ENCODE results near the gene TSPAN10. TPM values are rescaled to one million over a fixed set of nuclear protein-coding genes. Genes with fewer than 3 reads are reported as not detected.
"Not testable (repeated sequence)": the region's sequence is repeated elsewhere in the genome, so short reads cannot be mapped to it uniquely, and the experiment has no call there.

The TSPAN10 gene
- total RNA-seq, 1 donor from 2014 or later = 0.29 TPM

DNA sequence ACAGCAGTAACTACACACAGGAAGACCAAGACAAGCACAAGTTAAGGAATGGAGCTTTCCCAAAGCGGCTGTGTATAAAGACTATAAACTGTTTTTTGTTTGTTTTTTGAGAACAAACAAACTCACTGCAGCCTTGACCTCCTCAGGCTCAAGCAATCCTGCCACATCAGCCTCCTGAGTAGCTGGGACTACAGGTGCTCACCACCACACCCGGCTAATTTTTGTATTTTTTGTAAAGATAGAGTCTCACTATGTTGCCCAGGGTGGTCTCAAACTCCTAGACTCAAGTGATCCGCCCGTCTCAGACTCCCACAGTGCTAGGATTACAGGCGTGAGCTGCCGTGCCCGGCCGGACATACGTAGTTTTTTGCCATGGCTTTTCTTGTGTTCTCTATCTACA lies 23.4 kb downstream of the TSPAN10 start:
- DNase-seq (ENCODE audit: low spot score) = no peak

DNA sequence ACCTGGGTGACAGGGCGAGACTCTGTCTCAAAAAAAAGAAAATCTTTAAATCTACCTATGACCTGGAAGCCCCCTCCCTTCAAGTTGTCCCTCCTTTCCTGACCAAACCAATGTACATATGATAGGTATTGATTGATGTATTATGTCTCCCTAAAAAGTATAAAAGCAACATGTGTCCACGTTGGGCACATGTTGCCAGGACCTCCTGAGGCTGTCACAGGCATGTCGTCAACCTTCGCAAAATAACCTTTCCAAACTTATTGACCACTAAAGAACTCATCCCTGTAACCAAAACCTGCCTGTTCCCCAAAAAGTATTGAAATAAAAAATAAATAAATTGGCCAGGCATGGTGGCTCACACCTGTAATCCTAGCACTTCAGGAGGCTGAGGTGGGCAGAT lies 25.0 kb downstream of the TSPAN10 start:
- no peak for DNase-seq (ENCODE audit: low spot score)

DNA sequence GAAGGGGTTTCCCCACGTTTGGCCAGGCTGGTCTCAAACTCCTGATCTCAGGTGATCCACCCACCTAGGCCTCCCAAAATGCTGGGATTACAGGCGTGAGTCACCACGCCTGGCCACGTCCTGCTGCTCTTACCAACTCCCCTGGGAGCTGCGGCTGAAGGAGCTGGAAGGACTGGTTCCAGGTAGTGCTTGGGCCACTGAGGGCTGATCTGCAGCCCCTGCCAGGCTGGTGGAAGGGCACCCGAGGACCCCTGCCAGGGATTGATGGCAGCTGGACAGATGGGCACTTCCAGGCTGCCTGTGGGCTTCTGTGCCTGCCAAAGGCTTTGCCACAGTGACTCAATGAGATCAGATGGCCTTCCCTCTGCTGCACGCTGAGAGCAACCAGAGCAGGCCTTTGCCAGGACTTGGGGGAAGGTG lies 27.1 kb downstream of the TSPAN10 start:
- DNase-seq (ENCODE audit: low spot score) = no peak

DNA sequence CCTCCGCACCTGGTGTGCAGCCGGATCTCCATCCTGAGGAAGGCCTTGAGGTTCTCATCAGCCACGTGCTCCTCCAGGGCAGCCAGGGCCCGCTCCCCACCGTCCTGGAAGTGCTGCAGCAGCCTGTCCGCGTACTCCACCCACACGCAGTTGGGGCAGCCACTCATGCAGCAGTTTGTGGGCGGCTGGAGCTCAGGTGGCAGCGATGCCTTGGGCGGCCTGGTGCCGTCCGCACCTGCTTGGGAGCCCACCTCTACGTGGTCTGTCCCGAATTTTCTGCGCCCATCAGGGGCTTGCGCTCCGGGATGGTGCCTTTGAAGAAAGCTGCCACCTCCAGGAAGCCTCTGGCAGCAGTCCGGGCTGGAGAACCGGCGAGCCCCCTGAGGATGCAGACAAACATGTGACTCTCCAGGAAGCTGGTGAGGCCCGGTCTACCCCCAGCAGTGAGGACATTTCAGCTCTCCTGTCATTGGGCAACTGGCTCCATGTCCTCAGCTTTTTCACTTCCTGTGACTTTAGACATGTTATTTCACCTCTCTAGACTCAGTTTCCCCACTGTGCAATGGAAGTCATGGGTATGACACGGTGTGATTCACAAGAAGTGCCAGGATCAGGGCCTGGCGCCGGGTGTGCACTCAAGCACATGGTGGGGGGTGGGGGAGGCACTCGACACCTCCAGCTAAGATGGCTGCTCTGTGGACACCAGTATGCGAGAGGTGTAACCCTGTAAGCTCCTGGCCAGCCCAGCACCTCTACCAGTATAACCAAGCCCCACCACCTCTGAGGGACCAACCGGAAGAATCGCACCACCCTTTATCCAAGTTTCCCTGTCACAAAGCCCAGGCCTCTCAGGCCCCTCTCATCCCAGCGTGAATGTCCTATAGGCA lies 28.5 kb downstream of the TSPAN10 start:
- DNase-seq (ENCODE audit: low spot score) = no peak

DNA sequence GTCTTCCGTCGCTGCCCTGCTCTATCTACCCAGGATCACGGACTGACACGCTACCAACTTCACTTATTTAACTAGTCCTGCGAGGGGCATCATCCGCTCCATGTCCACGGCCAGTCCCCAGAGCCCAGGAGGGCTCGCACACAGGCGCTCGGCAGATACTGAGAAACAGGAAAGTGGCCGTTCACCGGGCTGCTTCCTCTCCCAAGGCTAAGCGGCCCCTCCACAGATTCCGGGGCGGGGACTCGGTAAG lies 29.0 kb downstream of the TSPAN10 start:
- no peak for DNase-seq (ENCODE audit: low spot score)

DNA sequence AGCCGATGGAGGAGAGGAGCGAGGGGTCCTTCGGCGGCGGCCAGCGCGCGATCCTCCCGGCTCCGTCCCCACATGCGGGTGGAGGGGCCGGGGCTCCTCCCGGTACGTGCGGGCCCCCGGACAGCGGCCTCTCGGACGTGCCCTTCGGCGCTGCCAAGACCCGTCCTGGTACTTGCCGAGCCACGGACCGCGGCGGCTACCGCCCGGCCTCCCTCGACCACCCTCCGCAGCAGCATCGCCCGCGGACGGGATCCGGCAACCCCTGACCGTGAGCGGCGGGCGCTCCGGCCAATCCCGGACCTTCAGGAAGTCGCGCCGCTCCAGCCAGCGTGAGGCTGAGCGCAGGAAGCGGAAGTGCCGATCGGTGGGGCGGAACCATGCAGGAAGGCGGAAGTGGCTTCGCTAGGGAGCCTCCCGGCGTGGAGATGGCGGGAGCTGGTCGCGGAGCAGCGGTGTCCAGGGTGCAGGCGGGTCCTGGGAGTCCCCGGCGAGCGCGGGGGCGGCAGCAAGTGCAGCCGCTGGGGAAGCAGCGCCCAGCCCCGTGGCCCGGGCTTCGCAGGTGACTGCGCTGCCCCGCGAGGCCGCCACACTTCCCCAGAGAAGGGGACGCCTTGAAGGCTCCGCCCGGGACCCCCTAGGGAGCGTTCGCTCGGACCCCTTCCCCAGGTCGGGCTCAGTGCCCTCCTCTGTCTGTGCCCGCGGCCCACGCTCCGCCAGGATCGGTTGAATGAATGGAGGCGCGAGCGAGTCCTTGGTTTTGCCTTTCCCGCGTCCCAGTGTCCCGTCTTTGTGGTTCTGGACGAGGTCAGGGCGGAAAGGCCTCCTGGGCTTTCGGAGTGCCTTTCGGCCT lies 29.6 kb downstream of the TSPAN10 start, which contains the start of the genes CCDC137 and OXLD1:
CCDC137 (plus strand) TSS at position 396 of the 850 bp plus-strand sequence; CDS start at position 426, 30 bp downstream.
OXLD1 (minus strand) TSS at position 264 of the 850 bp plus-strand sequence; CDS start at position 236, 28 bp downstream.
- peak; percentile 99 for DNase-seq (ENCODE audit: low spot score)

DNA sequence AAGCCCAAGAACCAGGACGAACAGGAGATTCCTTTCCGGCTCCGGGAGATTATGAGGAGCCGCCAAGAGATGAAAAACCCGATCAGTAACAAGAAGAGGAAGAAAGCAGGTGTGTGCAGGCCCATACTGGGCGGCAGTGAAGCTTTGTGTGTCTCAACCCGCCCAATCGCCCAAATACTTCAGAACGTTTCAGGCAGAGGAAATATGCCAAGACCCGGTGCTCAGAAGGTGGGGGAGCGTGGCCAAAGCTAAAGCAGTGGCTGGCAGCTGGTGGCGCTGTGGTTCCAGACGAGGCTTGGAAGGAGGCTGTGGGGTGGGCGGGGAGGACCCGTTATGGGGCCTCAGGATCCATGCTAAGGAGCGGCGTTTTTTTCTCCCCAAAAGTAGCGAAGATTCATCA lies 30.8 kb downstream of the TSPAN10 start:
- DNase-seq (ENCODE audit: low spot score) = no peak

DNA sequence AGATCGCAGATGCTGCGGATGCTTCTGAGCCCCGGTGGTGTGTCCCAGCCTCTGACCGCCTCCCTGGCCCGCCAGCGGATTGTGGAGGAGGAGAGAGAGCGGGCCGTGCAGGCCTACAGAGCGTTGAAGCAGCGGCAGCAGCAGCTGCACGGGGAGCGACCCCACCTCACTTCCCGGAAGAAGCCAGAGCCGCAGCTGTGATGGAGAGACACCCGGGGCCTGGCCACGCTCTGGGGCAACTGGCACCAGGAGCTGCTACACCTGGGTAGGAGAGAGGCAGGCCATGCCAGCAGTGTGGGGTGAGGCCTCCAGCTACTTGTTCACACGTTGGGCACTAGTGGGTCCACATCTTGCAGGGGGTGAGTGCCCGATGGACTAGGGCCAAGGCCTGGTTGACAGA lies 35.5 kb downstream of the TSPAN10 start:
- DNase-seq (ENCODE audit: low spot score) = no peak

DNA sequence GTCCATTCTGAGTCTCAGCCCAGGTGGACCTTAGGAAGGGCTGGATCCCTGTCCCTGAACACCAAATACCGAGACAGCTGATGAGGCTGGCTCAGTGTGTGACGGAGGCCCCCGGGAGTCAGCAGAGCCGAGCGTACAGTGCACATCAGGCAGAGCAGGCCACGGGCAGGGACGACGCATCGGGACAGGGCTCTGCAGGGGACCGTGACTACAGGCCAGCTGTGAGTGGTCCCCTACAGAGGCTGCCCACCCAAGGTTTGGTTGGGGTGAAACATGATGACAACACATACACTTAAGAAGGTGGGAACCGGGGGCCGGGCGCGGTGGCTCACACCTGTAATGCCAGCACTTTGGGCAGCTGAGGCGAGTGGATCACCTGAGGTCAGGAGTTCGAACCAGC lies 36.0 kb downstream of the TSPAN10 start:
- no peak for DNase-seq (ENCODE audit: low spot score)

DNA sequence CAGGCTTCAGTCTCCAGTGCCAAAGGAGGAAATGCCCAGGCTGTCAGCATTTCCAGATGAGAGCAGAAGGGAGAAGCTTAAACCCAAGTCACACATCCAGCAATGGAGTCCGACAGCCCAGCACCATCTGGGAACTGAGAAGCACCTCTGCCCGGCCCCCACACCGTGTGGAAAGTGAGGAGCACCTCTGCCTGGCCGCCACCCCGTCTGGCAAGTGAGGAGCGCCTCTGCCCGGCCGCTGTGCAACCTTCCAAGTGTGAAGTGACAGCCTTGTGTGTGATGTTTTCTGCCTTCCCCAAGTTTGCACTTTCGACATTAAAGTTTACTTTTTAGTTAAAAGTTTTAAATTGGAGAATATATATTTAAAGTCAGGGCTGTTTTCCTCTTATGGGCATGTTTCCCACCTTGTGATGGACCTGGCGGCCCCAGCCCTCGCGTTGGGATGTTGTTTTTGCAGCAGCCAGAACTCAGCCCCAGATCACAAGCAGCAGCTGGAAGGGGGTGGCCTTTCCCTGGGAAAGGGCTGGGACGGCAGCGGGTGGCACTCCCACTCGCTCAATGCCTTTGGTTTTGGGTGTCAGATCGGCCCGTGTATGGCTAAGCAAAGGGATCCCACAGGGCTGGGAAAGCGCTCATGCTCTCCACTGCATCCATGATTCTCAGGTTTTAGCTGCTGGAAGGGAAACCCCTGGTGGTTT lies 36.7 kb downstream of the TSPAN10 start:
- DNase-seq (ENCODE audit: low spot score) = no peak

DNA sequence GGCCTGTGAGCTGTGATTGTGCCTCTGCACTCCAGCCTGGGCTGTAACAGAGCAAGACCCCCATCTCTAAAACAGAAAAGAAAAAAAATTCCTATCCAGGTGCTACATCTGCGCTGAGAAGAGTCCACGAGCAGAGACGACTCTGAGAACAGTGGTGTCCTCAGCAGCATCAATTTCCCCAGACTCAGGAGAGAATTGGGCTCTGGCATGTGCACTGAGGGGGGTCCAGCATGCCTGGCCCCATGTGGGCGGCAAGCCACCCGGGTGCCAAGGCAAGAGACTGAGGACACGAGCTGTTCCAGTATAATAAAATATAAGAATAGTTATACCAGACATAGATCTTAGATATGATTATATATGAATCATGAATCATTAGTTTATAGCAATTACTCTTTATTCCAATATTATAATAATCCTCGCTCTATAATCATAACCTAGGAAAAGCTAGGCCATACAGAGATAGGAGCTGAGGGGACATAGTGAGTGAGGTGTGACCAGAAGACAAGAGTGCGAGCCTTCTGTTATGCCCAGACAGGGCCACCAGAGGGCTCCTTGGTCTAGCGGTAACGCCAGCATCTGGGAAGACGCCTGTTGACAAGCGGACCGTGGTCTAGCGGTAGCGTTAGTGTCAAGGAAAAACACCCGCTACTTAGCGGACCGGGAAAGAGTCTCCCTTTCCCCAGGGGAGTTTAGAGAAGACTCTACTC lies 38.7 kb downstream of the TSPAN10 start:
- not testable (repeated sequence) for DNase-seq (ENCODE audit: low spot score)

DNA sequence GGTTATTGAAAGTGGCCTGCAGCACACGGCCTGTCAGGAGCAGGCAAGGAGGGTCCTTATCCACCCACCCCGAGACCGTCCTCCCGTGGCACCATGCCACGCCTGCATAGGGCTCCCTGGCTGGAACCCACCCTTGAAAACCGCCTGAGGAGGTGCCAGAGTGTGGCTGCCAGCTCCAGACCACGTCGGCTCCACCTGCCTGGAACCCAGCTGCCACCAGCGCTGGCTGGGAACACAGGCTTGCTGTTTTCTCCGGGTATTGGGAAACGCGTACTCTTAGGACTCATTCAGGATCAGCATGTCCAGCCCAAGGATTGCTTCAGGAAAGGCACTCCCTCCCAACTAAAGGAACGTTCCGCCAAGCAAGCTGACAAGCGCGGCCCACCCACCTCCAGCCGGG lies 39.9 kb downstream of the TSPAN10 start:
- no peak for DNase-seq (ENCODE audit: low spot score)

DNA sequence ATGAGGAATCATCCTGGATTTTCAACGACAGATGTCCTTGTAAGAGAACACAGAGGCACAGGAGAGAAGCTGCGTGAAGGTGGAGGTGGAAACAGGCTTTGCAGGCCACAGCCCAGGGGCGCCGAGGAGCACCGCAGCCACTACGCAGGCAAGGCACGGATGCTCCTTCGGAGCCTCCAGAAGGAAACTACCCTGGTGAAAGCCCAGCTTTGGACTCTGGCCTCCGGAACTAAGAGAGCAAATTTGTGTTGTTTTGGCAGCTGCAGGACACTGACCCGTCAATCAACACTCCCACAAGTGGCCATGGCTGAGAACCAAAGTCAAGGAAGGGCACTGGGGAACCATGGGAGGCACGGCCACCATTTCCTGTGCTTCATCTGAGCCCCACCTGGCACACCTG lies 43.2 kb downstream of the TSPAN10 start:
- no peak for DNase-seq (ENCODE audit: low spot score)

DNA sequence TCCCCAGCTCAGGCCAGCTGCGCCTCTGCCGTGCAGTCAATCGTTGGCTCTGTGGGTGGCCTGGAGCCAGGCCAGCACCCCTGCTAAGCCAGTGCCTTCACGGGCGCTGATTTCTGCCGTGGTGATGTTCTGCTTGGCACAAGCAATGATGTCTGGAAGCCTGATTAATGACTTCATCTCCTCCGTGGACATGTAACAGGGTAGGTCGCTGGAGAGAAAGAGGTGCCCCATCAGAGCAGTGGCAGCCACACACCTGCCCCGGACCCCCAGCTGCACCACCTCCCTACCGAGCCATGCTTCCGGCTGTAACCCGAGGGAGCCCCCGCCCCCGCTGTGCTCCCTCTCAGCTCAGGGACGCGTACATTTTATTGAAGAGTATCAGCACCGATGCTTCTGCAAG lies 44.7 kb downstream of the TSPAN10 start:
- no peak for DNase-seq (ENCODE audit: low spot score)

DNA sequence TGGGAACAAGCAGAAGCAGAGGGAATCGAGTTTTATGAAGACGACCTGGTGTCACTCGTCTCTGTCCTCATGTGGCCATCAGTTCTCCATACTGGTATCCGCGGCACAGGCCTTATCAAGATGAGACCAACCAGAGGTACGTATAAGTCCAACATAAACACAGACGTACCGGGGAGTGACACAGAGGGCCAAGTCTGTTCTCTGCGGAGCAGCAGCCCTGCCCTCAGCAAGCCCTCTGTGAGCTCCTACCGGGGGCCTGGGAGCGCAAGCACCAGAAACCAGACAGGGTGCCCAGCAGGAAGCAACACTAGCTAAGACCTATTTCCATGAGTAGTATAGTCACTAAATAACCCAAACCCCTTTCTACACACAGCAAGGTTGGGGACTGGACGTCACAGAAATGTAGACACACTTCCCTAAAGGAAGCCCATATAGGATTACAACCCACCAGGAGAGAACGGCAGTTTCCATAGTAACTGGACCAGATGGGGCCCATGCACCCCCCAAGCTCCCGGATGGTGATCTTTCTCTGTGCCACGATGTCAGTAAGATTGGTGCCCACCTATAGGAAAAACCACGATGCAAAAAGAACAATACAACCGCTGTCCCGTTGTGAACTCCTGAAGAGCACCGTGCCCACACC lies 45.7 kb downstream of the TSPAN10 start:
- no peak for DNase-seq (ENCODE audit: low spot score)

DNA sequence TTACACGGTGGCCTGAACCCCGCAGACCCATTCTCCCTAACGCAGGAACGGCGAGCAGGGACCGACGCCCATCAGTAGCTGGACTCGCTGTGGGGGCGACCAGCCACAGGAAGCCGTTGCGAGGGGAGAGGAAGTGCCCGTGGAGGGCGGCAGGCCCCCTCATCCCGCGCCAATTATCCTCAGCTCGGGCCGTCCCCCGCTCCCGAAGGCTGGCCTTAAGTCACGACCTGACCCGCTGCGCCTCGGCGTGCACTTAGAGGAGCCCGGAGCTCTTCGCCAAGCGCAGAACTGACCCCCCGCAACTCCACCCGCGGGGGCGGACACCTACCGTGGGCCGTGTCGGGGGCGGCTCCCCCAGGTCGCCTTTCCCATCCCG lies 46.2 kb downstream of the TSPAN10 start:
- DNase-seq (ENCODE audit: low spot score) = no peak

DNA sequence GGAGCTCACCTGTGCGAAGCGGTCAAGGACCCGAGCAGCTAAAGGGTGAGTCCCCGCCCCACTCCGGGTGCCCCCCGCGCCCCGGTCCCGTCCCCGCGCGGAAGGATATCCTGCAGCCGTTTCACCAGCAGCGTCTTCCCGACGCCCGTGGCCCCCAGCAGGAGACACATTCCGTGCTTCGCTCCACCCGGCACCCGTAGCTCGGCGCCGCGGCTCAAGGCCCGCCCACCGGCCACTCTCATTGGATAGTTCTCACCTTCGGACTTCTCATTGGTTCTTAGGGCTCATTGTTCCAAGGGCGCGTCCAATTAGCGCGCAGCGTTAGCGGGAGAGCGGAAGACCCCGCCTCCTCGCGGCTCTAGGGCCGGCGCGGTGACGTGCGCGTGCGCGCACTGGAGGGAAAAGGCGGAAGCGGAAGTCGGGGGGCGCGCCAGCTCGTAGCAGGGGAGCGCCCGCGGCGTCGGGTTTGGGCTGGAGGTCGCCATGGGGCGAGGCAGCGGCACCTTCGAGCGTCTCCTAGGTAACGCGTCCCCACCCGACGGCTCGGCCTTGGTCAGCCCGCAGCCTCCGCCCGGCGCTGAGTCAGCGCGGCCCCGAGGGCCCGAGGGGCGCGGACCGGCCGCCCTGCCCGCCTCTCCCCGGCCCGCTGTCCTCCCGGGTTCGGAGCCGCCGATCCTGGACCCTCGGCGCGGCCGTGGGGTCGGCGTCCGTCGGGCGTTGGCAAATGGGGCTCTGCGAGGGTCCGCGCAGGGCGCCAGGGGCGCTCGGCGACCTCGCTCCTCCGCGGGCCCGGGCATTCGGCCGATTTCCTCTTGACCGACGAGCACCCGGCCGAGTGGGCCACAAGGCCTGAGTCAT lies 46.8 kb downstream of the TSPAN10 start, which contains the start of the genes ARL16 and HGS:
ARL16 (minus strand) TSS at position 214 of the 858 bp plus-strand sequence; CDS start at position 170, 44 bp downstream.
HGS (plus strand) TSS at position 428 of the 858 bp plus-strand sequence; CDS start at position 484, 56 bp downstream.
- peak; percentile 99 for DNase-seq (ENCODE audit: low spot score)

DNA sequence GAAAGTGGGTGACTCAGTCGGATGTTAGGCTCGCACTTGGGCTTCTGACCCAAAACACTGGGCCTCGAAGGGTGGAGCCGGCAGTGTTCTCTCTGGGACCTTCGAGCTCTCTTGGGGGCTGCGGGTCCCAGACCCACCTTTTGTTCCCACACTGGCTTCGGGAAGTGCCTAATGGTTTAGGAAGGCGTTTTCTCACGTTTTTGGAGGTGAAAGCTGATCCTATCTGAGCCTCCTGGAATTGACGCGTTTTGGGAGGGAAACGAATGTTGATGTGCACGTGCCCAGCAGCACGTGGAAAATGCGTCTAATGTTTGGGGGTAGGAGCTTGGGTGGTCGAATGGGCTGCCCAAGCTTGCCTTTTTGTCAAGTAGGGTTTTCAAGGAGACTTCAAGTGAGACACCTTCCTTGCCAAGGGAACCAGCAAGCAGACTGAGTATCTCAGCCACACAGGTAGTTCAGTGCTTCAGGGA lies 47.5 kb downstream of the TSPAN10 start:
- no peak for DNase-seq (ENCODE audit: low spot score)

DNA sequence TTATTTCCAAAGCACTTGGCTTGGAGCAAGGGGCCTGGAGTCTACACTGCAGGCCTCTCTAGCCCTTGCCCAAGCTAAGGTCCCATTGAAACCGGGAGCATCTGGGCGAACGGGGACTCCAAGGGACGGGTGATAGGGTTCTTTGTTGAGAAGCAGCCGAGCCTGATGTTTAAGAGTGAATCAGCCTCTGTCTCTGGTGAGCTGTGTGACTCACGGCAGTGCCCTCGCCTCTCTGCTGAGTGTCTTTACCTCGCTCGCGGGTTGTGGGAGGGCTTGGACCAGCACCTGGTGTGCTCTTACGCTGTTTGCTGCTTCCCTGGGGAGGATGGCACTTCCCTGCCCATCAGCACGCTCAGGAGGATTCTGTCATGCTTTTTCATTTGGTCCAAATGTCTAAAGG lies 48.1 kb downstream of the TSPAN10 start:
- DNase-seq (ENCODE audit: low spot score) = no peak

Measured in mesenteric fat pad (tissue), 1 donor.